GM20000 (cell line): ENCODE measurements around the gene CCL11.

Experiments
- DNase-seq: peaks from one replicate; pipeline ENCODE4 v3.0.0; 2012; ENCODE audit warnings: low spot score
- TF ChIP-seq, protein P1 (sequence below): IDR thresholded peaks from 2 replicates; pipeline ENCODE4 v1.5.1; 2012; ENCODE audit warnings: mild to moderate bottlenecking, control low read depth; ENCODE audit errors: extremely low read depth, missing control alignments

CCL11 gene

DNA sequence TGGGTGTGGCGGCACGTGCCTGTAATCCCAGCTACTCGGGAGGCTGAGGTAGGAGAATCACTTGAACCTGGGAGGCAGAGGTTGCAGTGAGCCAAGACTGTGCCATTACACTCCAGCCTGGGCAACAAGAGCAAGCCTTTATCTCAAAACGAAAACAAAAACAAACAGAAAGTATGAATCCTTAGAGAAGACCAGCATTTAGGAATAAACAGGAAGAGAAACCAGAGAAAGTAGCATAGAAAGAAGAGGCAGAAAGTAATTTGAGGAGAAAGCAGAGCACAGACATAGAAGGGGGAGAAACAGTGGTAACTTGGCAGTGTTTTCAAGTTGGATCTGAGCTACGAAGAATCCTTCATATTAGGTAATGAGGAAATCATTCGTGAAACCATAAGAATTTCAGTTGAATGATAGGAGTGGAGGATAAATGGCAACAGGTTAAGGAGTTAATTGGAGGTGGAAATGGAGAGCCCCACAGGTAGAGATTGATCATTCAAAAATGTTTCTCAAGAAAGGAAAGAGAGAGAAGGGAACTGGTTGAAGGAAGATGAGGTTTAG is 40.1 kb upstream of the CCL11 start:
- DNase-seq: no peak
- TF ChIP-seq, protein P1, sequence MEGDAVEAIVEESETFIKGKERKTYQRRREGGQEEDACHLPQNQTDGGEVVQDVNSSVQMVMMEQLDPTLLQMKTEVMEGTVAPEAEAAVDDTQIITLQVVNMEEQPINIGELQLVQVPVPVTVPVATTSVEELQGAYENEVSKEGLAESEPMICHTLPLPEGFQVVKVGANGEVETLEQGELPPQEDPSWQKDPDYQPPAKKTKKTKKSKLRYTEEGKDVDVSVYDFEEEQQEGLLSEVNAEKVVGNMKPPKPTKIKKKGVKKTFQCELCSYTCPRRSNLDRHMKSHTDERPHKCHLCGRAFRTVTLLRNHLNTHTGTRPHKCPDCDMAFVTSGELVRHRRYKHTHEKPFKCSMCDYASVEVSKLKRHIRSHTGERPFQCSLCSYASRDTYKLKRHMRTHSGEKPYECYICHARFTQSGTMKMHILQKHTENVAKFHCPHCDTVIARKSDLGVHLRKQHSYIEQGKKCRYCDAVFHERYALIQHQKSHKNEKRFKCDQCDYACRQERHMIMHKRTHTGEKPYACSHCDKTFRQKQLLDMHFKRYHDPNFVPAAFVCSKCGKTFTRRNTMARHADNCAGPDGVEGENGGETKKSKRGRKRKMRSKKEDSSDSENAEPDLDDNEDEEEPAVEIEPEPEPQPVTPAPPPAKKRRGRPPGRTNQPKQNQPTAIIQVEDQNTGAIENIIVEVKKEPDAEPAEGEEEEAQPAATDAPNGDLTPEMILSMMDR: no peak

DNA sequence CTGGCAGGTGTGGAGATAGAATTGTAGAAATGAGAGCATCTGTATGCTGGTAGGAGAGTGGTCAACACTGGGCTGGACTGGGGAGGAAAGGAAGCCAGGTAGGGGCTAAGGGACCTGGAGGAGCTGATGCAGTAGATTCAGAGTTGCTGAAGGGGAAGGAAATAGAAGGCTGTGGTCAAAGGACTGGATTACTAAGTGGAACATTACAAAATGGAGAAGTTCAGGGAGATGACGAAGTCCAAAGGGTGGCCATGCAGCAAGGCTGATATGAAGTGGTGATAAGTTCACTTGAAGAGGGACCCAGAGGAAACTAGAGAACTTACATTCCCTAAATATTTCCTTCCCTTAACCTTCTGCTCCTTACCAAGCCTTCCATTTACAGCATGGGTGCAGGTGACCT is 39.1 kb upstream of the CCL11 start:
- TF ChIP-seq, protein P1: no peak
- no peak for DNase-seq

DNA sequence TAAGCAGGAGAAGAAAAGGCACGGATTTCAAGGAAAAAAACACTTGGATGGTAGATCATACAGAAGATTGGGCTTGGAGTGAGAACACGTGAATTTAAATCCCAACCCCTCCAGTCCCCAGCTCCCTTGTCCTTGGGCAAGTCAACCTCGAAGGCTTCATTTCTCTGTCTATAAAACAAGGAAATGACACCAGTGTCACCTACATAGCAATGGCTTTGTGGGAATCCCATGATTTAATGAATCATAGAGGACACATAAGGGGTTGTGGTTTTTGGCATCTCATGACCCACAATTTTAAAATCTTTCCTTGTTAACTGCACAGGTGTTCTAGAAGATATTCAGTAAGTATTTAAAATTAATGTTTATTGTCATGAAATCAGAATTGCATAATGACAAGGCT is 38.7 kb upstream of the CCL11 start:
- no peak for DNase-seq
- TF ChIP-seq, protein P1: no peak

DNA sequence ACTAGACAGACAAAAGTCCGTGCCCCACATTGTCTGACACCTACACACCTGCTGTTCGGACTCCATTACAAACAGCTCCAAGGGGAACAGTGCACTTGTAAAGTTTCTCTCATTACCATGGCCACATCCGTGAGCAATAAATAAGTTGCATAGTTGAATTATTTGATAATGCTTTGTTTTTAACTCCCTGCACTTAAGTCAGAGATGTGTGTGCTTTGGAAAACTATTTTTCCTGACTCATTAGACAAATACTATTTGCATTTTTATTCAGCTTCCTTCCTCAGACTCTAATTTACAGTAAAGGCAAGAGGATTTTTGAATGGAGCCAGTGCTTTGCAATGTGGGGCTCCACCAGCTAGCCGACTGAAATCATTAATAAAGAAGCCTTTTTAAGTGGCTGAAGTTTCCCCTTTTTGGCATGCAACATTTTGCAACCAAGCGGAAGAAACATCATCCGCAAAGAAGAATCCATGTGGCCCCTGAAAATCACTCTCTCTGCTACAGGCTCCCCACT is 37.0 kb upstream of the CCL11 start:
- no peak for DNase-seq
- TF ChIP-seq, protein P1: no peak

DNA sequence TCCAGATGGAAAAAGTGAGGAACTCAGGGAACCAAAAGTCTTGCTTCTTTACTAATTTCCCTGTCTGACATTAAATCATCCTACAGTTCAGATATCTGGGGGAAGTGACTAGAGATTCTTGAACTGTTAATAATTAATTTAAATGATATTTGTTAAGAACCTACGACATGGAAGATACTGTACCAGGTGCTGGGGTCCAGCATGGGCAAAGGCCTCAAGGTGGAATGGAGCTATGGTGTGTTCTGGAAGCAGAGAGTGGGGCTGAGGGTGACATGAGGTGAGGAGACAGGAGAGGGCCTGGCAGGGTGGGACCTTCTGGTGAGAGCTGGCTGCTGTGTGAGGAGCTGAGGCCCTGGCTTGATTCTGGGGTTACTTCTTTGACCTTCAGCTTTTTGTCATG is 36.5 kb upstream of the CCL11 start:
- TF ChIP-seq, protein P1: no peak
- DNase-seq: no peak

DNA sequence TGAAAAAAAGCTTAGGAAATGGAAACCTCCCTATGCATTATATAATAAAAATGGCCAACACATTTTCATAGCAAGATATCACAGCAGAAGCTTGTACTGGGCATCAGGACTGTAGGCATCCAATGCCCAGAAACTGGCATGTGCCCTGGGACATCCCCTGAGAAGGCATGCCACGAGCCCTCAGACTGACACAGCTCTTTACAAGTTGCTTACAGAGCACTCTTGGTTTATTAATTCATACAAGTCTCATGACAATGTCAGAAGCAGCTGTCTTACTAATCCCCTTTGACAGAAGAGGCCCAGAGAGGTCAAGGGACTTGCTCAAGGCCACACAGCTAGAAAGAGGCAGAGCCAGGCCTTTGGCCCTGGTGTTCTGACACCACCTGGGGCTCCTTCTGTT is 36.1 kb upstream of the CCL11 start:
- TF ChIP-seq, protein P1: no peak
- no peak for DNase-seq

DNA sequence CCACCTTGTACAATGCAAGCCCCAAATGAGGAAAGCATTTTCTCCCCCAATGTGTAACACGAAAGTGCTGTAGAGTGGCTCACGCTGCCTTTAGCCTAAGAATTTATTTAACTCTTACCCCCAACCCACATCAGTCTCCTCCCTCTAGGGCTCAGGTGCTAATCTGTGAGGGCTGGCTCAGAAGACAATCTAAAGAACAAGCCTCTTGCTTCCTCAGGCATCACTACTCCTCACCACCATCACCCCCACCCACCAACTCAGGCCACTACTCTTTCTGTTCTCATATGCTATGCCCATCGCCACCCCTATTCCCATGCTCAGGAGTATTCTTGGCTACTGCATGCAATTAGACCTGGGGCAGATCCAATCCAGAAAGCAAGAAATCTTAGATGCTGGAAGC is 34.4 kb upstream of the CCL11 start:
- TF ChIP-seq, protein P1: no peak
- no peak for DNase-seq
